ENCODE data around the gene RAP2A. TPM values are rescaled to one million over a fixed set of nuclear protein-coding genes. Genes with fewer than 3 reads are reported as not detected.

Gene RAP2A
- total RNA-seq, 1 experiment from 2014 or later: 33.4 TPM

DNA sequence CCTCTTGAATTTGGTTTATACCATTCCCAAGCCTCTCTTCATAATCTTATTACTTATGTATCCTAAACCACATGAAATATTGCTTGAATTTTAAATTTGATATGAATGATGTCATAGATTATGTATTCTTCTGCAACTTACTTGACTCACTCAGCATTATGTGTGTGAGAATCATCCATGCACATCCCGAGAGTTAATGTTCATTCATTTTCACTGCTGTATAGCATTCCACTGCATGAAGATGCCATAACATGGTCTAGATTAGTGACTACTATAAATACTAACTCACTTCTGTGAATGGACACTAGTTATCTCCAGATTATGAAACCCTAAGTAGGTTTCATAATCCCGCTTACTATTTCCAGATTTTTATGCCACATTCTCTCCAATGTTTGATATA is 25.0 kb upstream of the RAP2A start:
- POLR2A ChIA-PET: interaction anchor here (0.7 kb wide), 1 partner anchor 176 kb away, joined by 3 read pairs; no protein-coding TSS in a partner anchor
- no peak for DNase-seq (ENCODE audit: unreplicated experiment)
- H3K27ac Mint-ChIP-seq (ENCODE audit: low read depth, unreplicated experiment): no peak overlapping the region
- H3K36me3 Mint-ChIP-seq (ENCODE audit: insufficient read depth, unreplicated experiment): no peaks in the 10 kb centered on the region
- TF ChIP-seq, protein P1, sequence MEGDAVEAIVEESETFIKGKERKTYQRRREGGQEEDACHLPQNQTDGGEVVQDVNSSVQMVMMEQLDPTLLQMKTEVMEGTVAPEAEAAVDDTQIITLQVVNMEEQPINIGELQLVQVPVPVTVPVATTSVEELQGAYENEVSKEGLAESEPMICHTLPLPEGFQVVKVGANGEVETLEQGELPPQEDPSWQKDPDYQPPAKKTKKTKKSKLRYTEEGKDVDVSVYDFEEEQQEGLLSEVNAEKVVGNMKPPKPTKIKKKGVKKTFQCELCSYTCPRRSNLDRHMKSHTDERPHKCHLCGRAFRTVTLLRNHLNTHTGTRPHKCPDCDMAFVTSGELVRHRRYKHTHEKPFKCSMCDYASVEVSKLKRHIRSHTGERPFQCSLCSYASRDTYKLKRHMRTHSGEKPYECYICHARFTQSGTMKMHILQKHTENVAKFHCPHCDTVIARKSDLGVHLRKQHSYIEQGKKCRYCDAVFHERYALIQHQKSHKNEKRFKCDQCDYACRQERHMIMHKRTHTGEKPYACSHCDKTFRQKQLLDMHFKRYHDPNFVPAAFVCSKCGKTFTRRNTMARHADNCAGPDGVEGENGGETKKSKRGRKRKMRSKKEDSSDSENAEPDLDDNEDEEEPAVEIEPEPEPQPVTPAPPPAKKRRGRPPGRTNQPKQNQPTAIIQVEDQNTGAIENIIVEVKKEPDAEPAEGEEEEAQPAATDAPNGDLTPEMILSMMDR (IDR thresholded peaks at IDR 0.05; ENCODE audit: unreplicated experiment): no peak
- no TSS peak for BruUV-seq (replicated peaks)
- intact Hi-C loops (cut with micrococcal nuclease): no loop called here
- no peaks in the 10 kb centered on the region for H3K9me3 Mint-ChIP-seq (ENCODE audit: unreplicated experiment)
- no peaks in the 10 kb centered on the region for H3K27me3 Mint-ChIP-seq (ENCODE audit: insufficient read depth, unreplicated experiment)
- no peak overlapping the region for H3K4me3 Mint-ChIP-seq (ENCODE audit: unreplicated experiment)
- no peaks in the 10 kb centered on the region for H3K4me1 Mint-ChIP-seq (ENCODE audit: insufficient read depth, unreplicated experiment)
- CTCF ChIA-PET: interaction anchor here (1.3 to 1.6 kb wide), 2 partner anchors 15 to 19 kb away, joined by 5 to 7 read pairs; no protein-coding TSS in a partner anchor

DNA sequence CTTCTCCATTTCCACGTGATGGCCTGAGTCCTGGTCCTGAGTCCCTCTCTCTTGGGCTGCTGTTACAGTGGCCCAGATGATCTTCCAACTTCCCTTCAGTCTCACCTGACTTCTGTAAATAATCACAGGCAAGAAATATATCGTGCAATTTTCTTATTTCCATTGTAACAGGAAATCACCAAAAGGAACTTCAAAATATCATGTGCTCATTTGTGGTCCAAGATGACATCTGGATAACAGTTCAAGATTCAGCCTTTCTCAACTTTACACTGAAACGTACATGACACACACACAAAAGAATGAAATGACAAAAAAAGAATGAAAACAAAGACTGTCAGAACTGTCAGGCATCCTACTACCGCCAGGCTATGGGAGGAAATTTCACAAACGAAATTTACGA is 22.0 kb upstream of the RAP2A start:
- no peaks in the 10 kb centered on the region for H3K27me3 Mint-ChIP-seq (ENCODE audit: insufficient read depth, unreplicated experiment)

GRCh38 chr13:97413694-97414093 is 20.3 kb upstream of the RAP2A start:
- Mint-ChIP-seq H3K27ac (ENCODE audit: low read depth, unreplicated experiment) (no peak overlapping the region), H3K4me1 (ENCODE audit: insufficient read depth, unreplicated experiment) (no peaks in the 10 kb centered on the region), H3K27me3 (ENCODE audit: insufficient read depth, unreplicated experiment) (no peaks in the 10 kb centered on the region), H3K4me3 (ENCODE audit: unreplicated experiment) (no peak overlapping the region), H3K36me3 (ENCODE audit: insufficient read depth, unreplicated experiment) (no peaks in the 10 kb centered on the region), H3K9me3 (ENCODE audit: unreplicated experiment) (no peaks in the 10 kb centered on the region)
- no peak for DNase-seq (ENCODE audit: unreplicated experiment)
- no TSS peak for BruUV-seq (replicated peaks)
- ChIA-PET CTCF (interaction anchor here (0.6 kb wide), 1 partner anchor 304 kb away, joined by 3 read pairs; no protein-coding TSS in a partner anchor), POLR2A (no interaction called here)
- TF ChIP-seq, protein P1 (IDR thresholded peaks at IDR 0.05; ENCODE audit: unreplicated experiment): no peak
- intact Hi-C loops (cut with micrococcal nuclease): no loop called here

More for the DNA sequence above, 22.0 kb upstream of the RAP2A start:
- Mint-ChIP-seq H3K4me3 (ENCODE audit: unreplicated experiment) (no peak overlapping the region), H3K27ac (ENCODE audit: low read depth, unreplicated experiment) (no peak overlapping the region), H3K36me3 (ENCODE audit: insufficient read depth, unreplicated experiment) (no peaks in the 10 kb centered on the region), H3K9me3 (ENCODE audit: unreplicated experiment) (no peaks in the 10 kb centered on the region), H3K4me1 (ENCODE audit: insufficient read depth, unreplicated experiment) (no peaks in the 10 kb centered on the region)
- intact Hi-C loops (cut with micrococcal nuclease): no loop called here
- POLR2A ChIA-PET: interaction anchor here (1.3 kb wide), 1 partner anchor 21 kb away, joined by 3 read pairs; no protein-coding TSS in a partner anchor
- CTCF ChIA-PET: interaction anchor here (0.8 kb wide), 1 partner anchor 132 kb away, joined by 3 read pairs; no protein-coding TSS in a partner anchor
- TF ChIP-seq, protein P1 (IDR thresholded peaks at IDR 0.05; ENCODE audit: unreplicated experiment): no peak
- BruUV-seq (replicated peaks): no TSS peak
- DNase-seq (ENCODE audit: unreplicated experiment): no peak

GRCh38 chr13:97414392-97414791 is 19.6 kb upstream of the RAP2A start:
- ChIA-PET POLR2A (interaction anchor here (1.3 to 2.7 kb wide), 2 partner anchors 8 to 18 kb away, joined by 3 to 13 read pairs; partner anchors contain the start of gene RAP2A), CTCF (interaction anchor here (0.6 to 1.7 kb wide), 5 partner anchors 11 to 1499 kb away, joined by 3 to 7 read pairs (median 3); no protein-coding TSS in a partner anchor)
- Mint-ChIP-seq H3K36me3 (ENCODE audit: insufficient read depth, unreplicated experiment) (no peaks in the 10 kb centered on the region), H3K9me3 (ENCODE audit: unreplicated experiment) (no peaks in the 10 kb centered on the region), H3K4me3 (ENCODE audit: unreplicated experiment) (no peak overlapping the region), H3K4me1 (ENCODE audit: insufficient read depth, unreplicated experiment) (no peaks in the 10 kb centered on the region), H3K27ac (ENCODE audit: low read depth, unreplicated experiment) (no peak overlapping the region), H3K27me3 (ENCODE audit: insufficient read depth, unreplicated experiment) (no peaks in the 10 kb centered on the region)
- intact Hi-C loops (cut with micrococcal nuclease): no loop called here
- BruUV-seq (replicated peaks): no TSS peak
- DNase-seq (ENCODE audit: unreplicated experiment): no peak
- TF ChIP-seq, protein P1 (IDR thresholded peaks at IDR 0.05; ENCODE audit: unreplicated experiment): no peak
